Activated CD8-positive, alpha-beta T cell treated with anti-CD3 and anti-CD28 coated beads for 36 hours (primary cell): ENCODE results near the gene PIGO. TPM values are rescaled to one million over a fixed set of nuclear protein-coding genes. Genes with fewer than 3 reads are reported as not detected.

ENCODE experiments used
- ATAC-seq: fragments of 200-7000 bp; cut with Tn5 transposase; one replicate; pipeline ENCODE4 v1.10.0; 2021; ENCODE audit warnings: mild to moderate bottlenecking, moderate library complexity
- CTCF ChIA-PET: fragments of 350-600 bp; sonication (Branson Sonifier 250); formaldehyde crosslinking; loops from one replicate; lab custom pipeline; 2021; ENCODE audit warnings: antibody characterized with exemption; lab: Charles Lee
- POLR2A ChIA-PET: fragments of 350-600 bp; sonication (Branson Sonifier 250); formaldehyde crosslinking; loops from one replicate; lab custom pipeline; 2021; ENCODE audit warnings: antibody characterized with exemption; lab: Charles Lee
- DNase-seq: peaks from one replicate; pipeline ENCODE4 v3.0.0-alpha.2; 2020
- H3K27ac Mint-ChIP-seq: one replicate; pipeline ENCODE4 v1.8.0; 2021; ENCODE audit warnings: mild to moderate bottlenecking, mixed read lengths
- H3K27me3 Mint-ChIP-seq: one replicate; pipeline ENCODE4 v1.8.0; 2021; ENCODE audit warnings: mixed read lengths
- H3K36me3 Mint-ChIP-seq: one replicate; pipeline ENCODE4 v1.8.0; 2021; ENCODE audit warnings: low read depth, mixed read lengths
- H3K4me1 Mint-ChIP-seq: one replicate; pipeline ENCODE4 v1.8.0; 2021; ENCODE audit warnings: low read depth, mixed read lengths
- H3K4me3 Mint-ChIP-seq: one replicate; pipeline ENCODE4 v1.8.0; 2021; ENCODE audit warnings: mild to moderate bottlenecking, moderate library complexity, mixed read lengths
- H3K9me3 Mint-ChIP-seq: one replicate; pipeline ENCODE4 v1.8.0; 2021; ENCODE audit warnings: mixed read lengths
- CTCF ChIP-seq: fragments of 200-600 bp; IDR thresholded peaks from one replicate; pipeline ENCODE4 v1.8.0; 2022; ENCODE audit warnings: antibody characterized with exemption, mild to moderate bottlenecking
- intact Hi-C: fragments of 100-400 bp; cut with micrococcal nuclease; formaldehyde crosslinking; loops from one replicate; pipeline ENCODE4 v1.10.0; 2022
- total RNA-seq, 2 experiments: library from RNA; stranded (reverse); gene quantifications; one replicate each; pipeline ENCODE4 v1.2.3, GENCODE V29; 2021

PIGO gene
- total RNA-seq, 2 experiments from 2014 or later = 19.8 to 21.9 TPM

- Mint-ChIP-seq H3K9me3 (no peaks in the 10 kb centered on the region), H3K27ac (peak overlapping the region; percentile 86), H3K4me3 (peak overlapping the region; percentile 75), H3K4me1 (peaks cover 48% of the 10 kb centered on the region), H3K27me3 (no peaks in the 10 kb centered on the region), H3K36me3 (no peaks in the 10 kb centered on the region)
- ChIA-PET CTCF (interaction anchor here (0.9 to 4.4 kb wide), 10 partner anchors 9 to 364 kb away, joined by 3 to 42 read pairs (median 6); partner anchors contain the start of genes PIGO, STOML2 and UNC13B), POLR2A (interaction anchor here (0.6 to 3.8 kb wide), 9 partner anchors 12 to 616 kb away, joined by 3 to 32 read pairs (median 4); partner anchors contain the start of genes FANCG, PIGO, STOML2 and VCP)
- intact Hi-C loops = loop anchor here (5.0 to 10.0 kb wide), 3 partner anchors 142 to 440 kb away; no protein-coding TSS in a partner anchor
- peak; percentile 70 for DNase-seq
- no peak for TF ChIP-seq CTCF
- no peak for ATAC-seq
These were observed 18.6 kb upstream of the PIGO start for GRCh38 chr9:35114840-35115628.

GRCh38 chr9:35114113-35114839, 17.9 kb upstream of the PIGO start:
- intact Hi-C loops = loop anchor here (10.0 kb wide), 1 partner anchor 441 kb away; no protein-coding TSS in a partner anchor
- Mint-ChIP-seq H3K27me3 (no peaks in the 10 kb centered on the region), H3K9me3 (no peaks in the 10 kb centered on the region), H3K36me3 (no peaks in the 10 kb centered on the region), H3K4me1 (peaks cover 48% of the 10 kb centered on the region), H3K4me3 (peak overlapping the region; percentile 75), H3K27ac (peak overlapping the region; percentile 86)
- ChIA-PET POLR2A (interaction anchor here (0.5 to 3.8 kb wide), 10 partner anchors 10 to 161 kb away, joined by 3 to 32 read pairs (median 4); partner anchors contain the start of genes FANCG, PIGO, STOML2 and VCP), CTCF (interaction anchor here (1.0 to 4.4 kb wide), 6 partner anchors 10 to 412 kb away, joined by 3 to 22 read pairs (median 6); partner anchors contain the start of genes PIGO and STOML2)
- TF ChIP-seq CTCF = no peak
- peak; percentile 90 for DNase-seq
- ATAC-seq = peak; percentile 38

- H3K9me3 Mint-ChIP-seq = no peaks in the 10 kb centered on the region
- TF ChIP-seq CTCF = no peak
- peak overlapping the region; percentile 70 for H3K27ac Mint-ChIP-seq
- POLR2A ChIA-PET = interaction anchor here (0.9 to 2.5 kb wide), 6 partner anchors 9 to 620 kb away, joined by 3 to 10 read pairs (median 4); partner anchors contain the start of genes CREB3, FANCG, PIGO and STOML2
- no peaks in the 10 kb centered on the region for H3K27me3 Mint-ChIP-seq
- peaks cover 48% of the 10 kb centered on the region for H3K4me1 Mint-ChIP-seq
- H3K4me3 Mint-ChIP-seq = peak overlapping the region; percentile 65
- CTCF ChIA-PET = interaction anchor here (1.0 to 2.9 kb wide), 4 partner anchors 9 to 466 kb away, joined by 3 to 17 read pairs (median 4); partner anchors contain the start of genes GALT, PIGO and STOML2
- DNase-seq = no peak
- intact Hi-C loops = loop anchor here (10.0 kb wide), 1 partner anchor 442 kb away; no protein-coding TSS in a partner anchor
- ATAC-seq = no peak
- no peaks in the 10 kb centered on the region for H3K36me3 Mint-ChIP-seq
These were observed 16.0 kb upstream of the PIGO start for GRCh38 chr9:35112257-35113020.
